ENCODE measurements around the gene EPHB1. TPM values are rescaled to one million over a fixed set of nuclear protein-coding genes. Genes with fewer than 3 reads are reported as not detected.
"Not testable (repeated sequence)": the region's sequence is repeated elsewhere in the genome, so short reads cannot be mapped to it uniquely, and the experiment has no call there.

Gene EPHB1
- total RNA-seq, 1 donor from 2014 or later: 1.9 TPM

- DNase-seq (ENCODE audit: low spot score): no peak
Observed at GRCh38 chr3:135034291-135034768, 239.3 kb downstream of the EPHB1 start.

- no peak for DNase-seq (ENCODE audit: low spot score)
Observed at GRCh38 chr3:135034891-135035440, 239.9 kb downstream of the EPHB1 start.

- no peak for DNase-seq (ENCODE audit: low spot score)
Observed at GRCh38 chr3:135038186-135038585, 243.1 kb downstream of the EPHB1 start.

DNA sequence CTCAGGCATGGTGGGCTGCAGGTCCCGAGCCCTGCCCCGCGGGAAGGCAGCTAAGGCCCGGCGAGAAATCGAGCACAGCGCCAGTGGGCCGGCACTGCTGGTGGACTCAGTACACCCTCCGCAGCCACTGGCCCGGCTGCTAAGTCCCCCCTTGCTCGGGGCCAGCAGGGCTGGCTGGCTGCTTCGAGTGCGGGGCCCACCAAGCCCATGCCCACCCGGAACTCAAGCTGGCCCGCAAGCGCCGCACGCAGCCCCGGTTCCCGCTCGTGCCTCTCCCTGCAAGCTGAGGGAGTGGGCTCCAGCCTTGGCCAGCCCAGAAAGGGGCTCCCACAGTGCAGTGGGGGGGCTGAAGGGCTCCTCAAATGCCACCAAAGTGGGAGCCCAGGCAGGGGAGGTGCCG is 244.5 kb downstream of the EPHB1 start:
- DNase-seq (ENCODE audit: low spot score): not testable (repeated sequence)

DNA sequence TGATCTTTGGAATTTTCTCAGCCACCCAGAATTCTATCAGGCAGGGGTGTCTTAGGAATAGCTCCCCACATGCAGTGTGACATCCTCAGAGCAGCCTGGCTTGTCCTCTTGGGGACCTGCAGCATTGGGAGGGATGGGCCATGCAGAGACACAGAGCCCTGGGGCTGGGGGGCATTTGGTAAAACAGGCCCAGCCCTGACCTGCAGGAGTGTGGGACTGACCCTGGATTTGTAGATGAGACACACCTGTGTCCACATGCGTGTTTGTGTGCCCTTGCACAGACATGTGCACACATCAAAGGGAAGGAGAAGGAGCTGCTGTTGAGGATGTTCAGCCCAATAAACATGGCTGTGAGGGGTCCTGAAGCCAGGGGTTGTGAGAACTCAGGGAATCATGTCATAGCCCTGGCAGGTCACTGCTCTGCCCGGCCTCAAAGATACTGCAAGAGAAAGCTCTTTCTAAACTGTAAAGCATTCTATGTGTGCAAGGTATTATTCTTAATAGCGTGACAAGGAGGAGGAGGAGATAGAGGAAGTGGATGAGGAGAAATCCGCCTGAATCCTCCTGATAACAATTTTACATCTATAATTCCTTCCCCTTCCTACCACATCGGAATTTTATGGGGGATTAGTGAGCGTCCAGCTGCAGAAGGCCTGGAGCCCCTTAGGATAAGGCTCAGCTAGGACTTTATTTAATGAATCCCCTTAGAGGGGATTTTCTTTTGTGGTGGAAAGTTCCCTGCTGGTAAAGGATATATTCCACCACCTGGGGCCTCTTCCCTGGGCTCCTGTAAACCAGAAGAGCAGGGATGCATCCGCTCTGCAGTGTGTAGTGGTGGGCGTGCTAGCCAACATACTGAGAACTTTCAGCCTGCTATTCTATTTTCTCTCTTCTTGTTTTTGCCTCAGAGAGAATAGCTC is 245.5 kb downstream of the EPHB1 start:
- no peak for DNase-seq (ENCODE audit: low spot score)

DNA sequence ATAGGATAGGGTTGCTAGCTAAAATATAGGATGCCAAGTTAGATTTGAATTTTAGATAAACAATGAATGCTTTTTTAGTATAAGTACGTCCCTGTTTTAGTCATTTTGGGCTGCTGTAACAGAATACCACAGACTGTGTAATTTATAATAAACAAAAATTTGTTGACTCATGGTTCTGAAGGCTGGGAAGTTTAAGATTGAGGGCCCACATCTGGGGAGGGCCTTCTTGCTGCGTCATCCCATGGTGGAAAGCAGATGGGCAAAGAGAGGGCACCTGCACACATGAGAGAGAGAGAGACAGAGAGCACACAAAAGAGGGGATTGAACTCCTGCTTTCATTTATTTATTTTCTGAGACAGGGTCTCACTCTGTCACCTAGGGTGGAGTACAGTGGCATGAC is 246.5 kb downstream of the EPHB1 start:
- no peak for DNase-seq (ENCODE audit: low spot score)

GRCh38 chr3:135047061-135047460 is 252.0 kb downstream of the EPHB1 start:
- DNase-seq (ENCODE audit: low spot score): no peak

GRCh38 chr3:135050536-135050935 is 255.5 kb downstream of the EPHB1 start:
- DNase-seq (ENCODE audit: low spot score): no peak

GRCh38 chr3:135051409-135051973 is 256.4 kb downstream of the EPHB1 start:
- no peak for DNase-seq (ENCODE audit: low spot score)

DNA sequence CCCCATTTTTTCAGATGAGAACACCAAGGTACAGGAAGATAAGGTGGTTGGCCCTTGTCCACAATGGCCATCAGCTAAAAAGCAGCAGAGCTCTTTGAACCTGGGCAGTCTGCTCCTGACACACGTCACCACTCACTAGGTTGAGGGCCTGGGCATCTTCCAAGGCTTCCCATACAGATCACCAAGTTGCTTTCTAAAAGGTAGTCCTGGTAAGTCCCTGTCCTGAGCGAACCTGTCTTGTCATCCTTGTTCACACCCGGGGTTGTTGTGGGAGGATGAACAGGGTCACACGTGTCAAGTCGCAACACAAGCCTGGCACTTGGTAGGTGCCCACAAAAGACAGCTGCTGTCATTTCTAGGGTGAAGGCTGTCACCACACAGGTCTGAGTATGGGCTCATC is 260.4 kb downstream of the EPHB1 start:
- DNase-seq (ENCODE audit: low spot score): no peak

DNA sequence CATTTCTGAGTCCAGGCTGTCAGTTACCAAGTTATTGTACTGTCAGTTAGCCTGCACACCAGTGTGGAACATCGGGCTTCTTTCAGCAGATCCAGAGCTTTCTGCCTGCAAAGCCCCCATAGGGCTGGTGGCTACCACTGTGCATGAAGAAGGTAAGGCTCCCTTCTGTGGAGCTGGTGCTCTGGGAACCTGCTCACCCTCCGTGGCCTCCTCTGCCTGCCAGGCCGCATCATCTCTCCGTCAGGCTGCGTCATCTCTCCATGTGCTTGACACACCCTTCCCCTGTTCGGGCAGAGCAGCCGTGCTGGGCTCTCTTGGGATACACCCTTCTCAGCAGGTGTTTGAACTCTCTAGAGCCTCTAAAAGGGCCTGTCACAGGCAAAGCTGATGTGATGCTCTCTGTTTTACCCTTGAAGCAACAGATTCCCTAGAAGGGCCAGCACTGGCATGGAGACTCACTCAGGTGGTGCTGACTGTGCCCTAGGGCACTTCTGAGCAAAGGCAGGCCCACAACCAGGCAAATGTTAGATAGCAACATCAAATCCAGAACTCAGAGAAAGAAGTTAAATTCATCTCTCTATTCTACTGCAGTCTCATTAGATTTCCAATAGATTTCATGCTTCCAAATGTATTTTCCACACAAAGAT is 261.1 kb downstream of the EPHB1 start:
- no peak for DNase-seq (ENCODE audit: low spot score)

DNA sequence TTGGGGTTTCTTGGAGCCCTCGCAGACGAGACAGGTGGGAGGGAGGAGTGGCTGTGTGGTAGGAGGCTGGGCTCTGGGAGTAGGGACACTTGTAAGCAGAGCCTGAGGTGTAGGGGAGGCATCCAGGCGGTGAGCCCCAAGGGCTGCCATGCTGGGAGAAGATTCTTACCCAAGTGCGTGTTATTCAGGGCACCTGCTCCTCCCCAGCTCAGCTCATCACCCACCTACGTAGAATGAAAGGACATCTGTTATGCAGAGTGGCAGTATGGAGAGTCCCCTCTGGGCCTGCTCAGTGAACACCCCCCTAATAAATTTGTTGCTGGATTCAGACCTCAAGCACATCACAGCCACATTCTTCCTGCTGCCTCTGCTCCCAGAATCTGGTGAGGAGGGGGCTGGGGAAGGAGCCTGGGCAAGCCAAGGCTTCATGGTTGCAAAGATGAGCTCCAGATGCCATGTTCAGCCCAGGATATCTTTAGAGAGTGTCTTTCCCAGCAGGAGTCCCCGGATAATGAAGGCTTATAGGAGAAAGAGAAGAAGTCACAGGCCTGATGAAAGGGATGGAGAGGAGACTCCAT is 261.8 kb downstream of the EPHB1 start:
- no peak for DNase-seq (ENCODE audit: low spot score)

DNA sequence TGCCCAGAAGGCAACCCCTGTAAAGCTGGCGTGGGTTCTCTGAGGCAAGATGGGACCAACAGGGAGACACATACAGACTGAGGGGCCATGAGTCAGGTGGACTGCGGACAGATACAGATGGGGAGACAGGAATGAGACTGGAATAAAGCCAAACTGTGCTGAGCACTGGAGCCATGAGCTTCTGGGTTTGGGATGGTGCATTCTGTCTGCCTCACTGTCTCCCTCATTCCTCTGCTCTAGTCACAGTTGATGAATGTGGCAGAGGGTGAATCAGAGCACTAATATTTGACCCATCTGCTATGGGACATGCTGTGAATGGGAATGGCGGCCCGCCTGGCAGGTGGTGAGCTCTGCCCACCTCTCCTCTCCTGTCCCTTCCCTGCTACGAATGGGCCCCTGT is 262.9 kb downstream of the EPHB1 start:
- no peak for DNase-seq (ENCODE audit: low spot score)

DNA sequence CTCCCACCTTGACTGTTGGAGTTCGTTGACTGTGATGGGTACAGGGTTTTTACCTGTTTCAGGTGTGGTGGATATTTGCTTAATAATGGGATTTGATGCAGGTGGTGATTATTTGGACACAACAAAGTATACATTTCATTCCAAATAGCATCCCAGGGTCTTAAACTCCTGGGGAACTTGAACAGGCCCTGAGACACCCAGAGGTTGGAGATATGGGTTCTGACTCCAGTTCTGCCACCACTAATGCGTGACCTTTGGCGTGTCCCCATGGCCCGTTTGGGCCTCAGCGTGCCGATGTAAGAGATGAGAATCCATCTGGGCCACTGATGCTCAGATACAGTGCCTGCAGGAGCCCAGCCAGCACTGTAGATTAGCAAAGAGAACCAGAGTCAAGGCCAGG is 264.5 kb downstream of the EPHB1 start:
- DNase-seq (ENCODE audit: low spot score): no peak

- not testable (repeated sequence) for DNase-seq (ENCODE audit: low spot score)
Observed at GRCh38 chr3:135066844-135067727, 272.0 kb downstream of the EPHB1 start.

- no peak for DNase-seq (ENCODE audit: low spot score)
Observed at GRCh38 chr3:135068011-135068410, 273.0 kb downstream of the EPHB1 start.

DNA sequence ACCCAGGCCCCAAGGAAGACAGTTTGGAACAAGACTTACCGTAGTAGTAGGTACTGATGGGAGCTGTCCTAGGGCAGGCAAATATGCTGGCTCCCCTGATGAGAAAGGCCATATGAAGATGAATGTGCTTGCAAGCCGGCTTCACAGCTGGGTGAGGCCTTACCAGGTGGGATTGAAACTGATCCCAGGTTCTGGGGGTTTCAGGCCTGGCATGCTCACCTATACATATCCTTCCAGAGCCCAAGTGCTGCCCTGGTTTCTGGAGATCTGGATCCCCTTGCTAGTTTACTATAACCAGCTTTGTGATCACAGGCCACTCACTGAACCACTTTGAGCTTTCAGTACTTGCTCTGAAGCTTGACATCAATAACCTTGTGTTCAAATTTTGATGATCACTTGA is 274.3 kb downstream of the EPHB1 start:
- no peak for DNase-seq (ENCODE audit: low spot score)

- DNase-seq (ENCODE audit: low spot score): no peak
Observed at GRCh38 chr3:135071483-135071882, 276.4 kb downstream of the EPHB1 start.

GRCh38 chr3:135072431-135072830 is 277.4 kb downstream of the EPHB1 start:
- DNase-seq (ENCODE audit: low spot score): no peak

GRCh38 chr3:135075157-135075556 is 280.1 kb downstream of the EPHB1 start:
- DNase-seq (ENCODE audit: low spot score): no peak
